Measurements from ENCODE around the gene FAM76B.

The FAM76B gene

GRCh38 chr11:95793116-95793515, 3.5 kb upstream of the FAM76B start:
- no peak for TF ChIP-seq REST (IDR thresholded peaks at IDR 0.05; ENCODE audit: insufficient read depth in 1 of 2, low read depth in 2 of 2, low read length in 2 of 2)
- no peak for TF ChIP-seq POLR2AphosphoS5 (IDR thresholded peaks at IDR 0.05; ENCODE audit: low read depth, low read length)
- no peak for TF ChIP-seq FOXP2 (optimal IDR thresholded peaks at IDR 0.05; ENCODE audit: borderline replicate concordance, extremely low read depth, extremely low read length, insufficient read depth)
- no peak for TF ChIP-seq SIN3A (IDR thresholded peaks at IDR 0.05; ENCODE audit: borderline replicate concordance, insufficient read depth, low read length)
- no peak for TF ChIP-seq TAF1 (IDR thresholded peaks at IDR 0.05; ENCODE audit: borderline replicate concordance, insufficient read depth, low read length)

- no peak for TF ChIP-seq FOXP2 (optimal IDR thresholded peaks at IDR 0.05; ENCODE audit: borderline replicate concordance, extremely low read depth, extremely low read length, insufficient read depth)
- no peak for TF ChIP-seq TAF1 (IDR thresholded peaks at IDR 0.05; ENCODE audit: borderline replicate concordance, insufficient read depth, low read length)
- no peak for TF ChIP-seq POLR2AphosphoS5 (IDR thresholded peaks at IDR 0.05; ENCODE audit: low read depth, low read length)
- no peak for TF ChIP-seq SIN3A (IDR thresholded peaks at IDR 0.05; ENCODE audit: borderline replicate concordance, insufficient read depth, low read length)
- TF ChIP-seq REST (IDR thresholded peaks at IDR 0.05; ENCODE audit: insufficient read depth in 1 of 2, low read depth in 2 of 2, low read length in 2 of 2): no peak
Measured at GRCh38 chr11:95792700-95793099, 3.1 kb upstream of the FAM76B start.

DNA sequence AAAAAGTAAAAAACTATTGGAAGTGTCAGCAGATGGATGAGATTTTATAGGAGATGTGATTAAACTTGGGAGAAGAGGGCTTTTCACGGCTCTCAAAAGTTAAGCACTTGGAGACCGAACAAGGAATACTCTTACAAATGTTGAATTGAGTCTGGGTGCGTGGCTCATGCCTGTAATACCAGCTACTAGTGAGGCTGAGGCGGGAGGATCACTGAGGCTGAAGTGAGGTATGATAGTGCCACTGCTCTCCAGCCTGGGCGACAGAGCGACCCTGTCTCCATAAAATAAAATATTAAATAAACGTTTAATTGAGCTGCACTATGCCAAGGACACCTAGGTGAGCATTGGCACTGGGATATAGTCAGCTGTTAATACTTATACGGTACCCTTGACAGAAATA, 2.6 kb upstream of the FAM76B start:
- TF ChIP-seq FOXP2 (optimal IDR thresholded peaks at IDR 0.05; ENCODE audit: borderline replicate concordance, extremely low read depth, extremely low read length, insufficient read depth) (no peak), REST (IDR thresholded peaks at IDR 0.05; ENCODE audit: insufficient read depth in 1 of 2, low read depth in 2 of 2, low read length in 2 of 2) (no peak), SIN3A (IDR thresholded peaks at IDR 0.05; ENCODE audit: borderline replicate concordance, insufficient read depth, low read length) (no peak), POLR2AphosphoS5 (IDR thresholded peaks at IDR 0.05; ENCODE audit: low read depth, low read length) (no peak), TAF1 (IDR thresholded peaks at IDR 0.05; ENCODE audit: borderline replicate concordance, insufficient read depth, low read length) (no peak)

DNA sequence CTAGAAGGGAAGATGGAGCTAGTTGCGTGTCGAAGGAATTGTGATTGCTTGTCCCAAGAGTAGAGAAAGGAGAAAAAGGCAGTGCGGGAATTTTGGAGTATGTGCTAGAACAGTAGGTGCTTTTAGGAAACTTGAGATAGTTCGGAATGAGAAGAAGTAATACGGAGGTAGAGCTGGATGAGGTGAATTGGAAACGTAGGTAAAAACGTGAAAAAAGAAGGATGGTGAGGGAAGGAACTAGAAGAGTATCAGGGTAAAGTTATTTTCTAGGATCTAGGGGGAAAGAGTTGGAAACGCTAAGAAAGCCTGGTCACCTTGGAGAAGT, 2.1 kb upstream of the FAM76B start:
- no peak for TF ChIP-seq FOXP2 (optimal IDR thresholded peaks at IDR 0.05; ENCODE audit: borderline replicate concordance, extremely low read depth, extremely low read length, insufficient read depth)
- TF ChIP-seq REST (IDR thresholded peaks at IDR 0.05; ENCODE audit: insufficient read depth in 1 of 2, low read depth in 2 of 2, low read length in 2 of 2): no peak
- TF ChIP-seq SIN3A (IDR thresholded peaks at IDR 0.05; ENCODE audit: borderline replicate concordance, insufficient read depth, low read length): no peak
- no peak for TF ChIP-seq POLR2AphosphoS5 (IDR thresholded peaks at IDR 0.05; ENCODE audit: low read depth, low read length)
- TF ChIP-seq TAF1 (IDR thresholded peaks at IDR 0.05; ENCODE audit: borderline replicate concordance, insufficient read depth, low read length): no peak

Measured in PFSK-1 (cell line).